ENCODE data around the gene RAF1.

GRCh38 chr3:12566976-12567375 lies 96.9 kb downstream of the RAF1 start:
- TF ChIP-seq CTCF (IDR thresholded peaks at IDR 0.05 in 2 of 3, conservative IDR thresholded peaks at IDR 0.05 in 1 of 3; ENCODE audit: borderline replicate concordance in 1 of 3, insufficient read depth in 1 of 3, low read depth in 2 of 3, low read length in 2 of 3), result no peak
- no peak for TF ChIP-seq RAD21 (IDR thresholded peaks at IDR 0.05; ENCODE audit: low read depth)
- no peak for TF ChIP-seq POLR2A (IDR thresholded peaks at IDR 0.05; ENCODE audit: borderline replicate concordance, extremely low read depth, insufficient read depth, insufficient read length)
- TF ChIP-seq YY1 (IDR thresholded peaks at IDR 0.05; ENCODE audit: extremely low read depth, insufficient replicate concordance, low read depth, low read length), result no peak
- TF ChIP-seq MAX (IDR thresholded peaks at IDR 0.05), result no peak
- no peak for TF ChIP-seq CEBPB (IDR thresholded peaks at IDR 0.05; ENCODE audit: low read depth)
- no peak for TF ChIP-seq ZFX (IDR thresholded peaks at IDR 0.05)
- no peak for TF ChIP-seq SIN3A (IDR thresholded peaks at IDR 0.05; ENCODE audit: low read depth)
